Cardiac ventricle fibroblast (primary cell): ENCODE data around the gene GPR25. TPM values are rescaled to one million over a fixed set of nuclear protein-coding genes. Genes with fewer than 3 reads are reported as not detected.

ENCODE experiments used
- total RNA-seq: library from RNA; depleted of rRNA; stranded (reverse); fragments of >200 nt; gene quantifications from 2 replicates; pipeline ENCODE4 v1.2.3, GENCODE V29; 2015

Gene GPR25, protein sequence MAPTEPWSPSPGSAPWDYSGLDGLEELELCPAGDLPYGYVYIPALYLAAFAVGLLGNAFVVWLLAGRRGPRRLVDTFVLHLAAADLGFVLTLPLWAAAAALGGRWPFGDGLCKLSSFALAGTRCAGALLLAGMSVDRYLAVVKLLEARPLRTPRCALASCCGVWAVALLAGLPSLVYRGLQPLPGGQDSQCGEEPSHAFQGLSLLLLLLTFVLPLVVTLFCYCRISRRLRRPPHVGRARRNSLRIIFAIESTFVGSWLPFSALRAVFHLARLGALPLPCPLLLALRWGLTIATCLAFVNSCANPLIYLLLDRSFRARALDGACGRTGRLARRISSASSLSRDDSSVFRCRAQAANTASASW
- total RNA-seq = not detected in 2 replicates

DNA sequence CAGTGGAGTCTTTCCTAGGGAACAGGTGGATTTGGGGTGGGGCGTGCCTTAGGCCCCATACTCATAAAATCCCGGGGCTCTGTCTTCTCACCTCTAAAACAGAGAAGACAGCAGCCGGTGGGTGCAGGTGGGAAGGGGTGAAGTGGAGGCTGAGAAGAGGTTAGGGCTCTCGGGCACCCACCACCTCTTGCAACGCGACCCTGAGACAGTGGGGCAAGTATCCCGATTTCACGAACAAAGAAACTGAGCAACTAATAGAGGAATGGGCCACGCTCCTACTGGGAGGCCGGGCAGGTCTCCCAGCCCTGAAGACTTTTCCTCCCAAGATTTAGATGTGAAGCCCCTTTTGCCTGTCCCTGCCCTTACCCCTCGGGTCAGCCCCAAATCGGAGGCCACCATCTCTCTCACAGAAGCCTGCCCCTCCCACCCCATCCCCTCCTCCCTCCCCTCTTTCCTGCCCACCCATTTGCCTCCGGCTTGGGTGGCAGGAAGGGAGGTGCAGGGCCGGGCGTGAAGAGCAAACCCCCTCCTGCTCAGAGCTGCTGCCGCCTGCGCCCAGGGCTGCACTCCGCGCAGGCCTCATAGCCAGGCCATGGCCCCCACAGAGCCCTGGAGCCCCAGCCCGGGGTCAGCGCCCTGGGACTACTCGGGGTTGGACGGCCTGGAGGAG, at the start of gene GPR25:
TSS of gene GPR25 (plus strand) at position 536 of the 670 bp plus-strand sequence. CDS start at position 593, 57 bp downstream.

DNA sequence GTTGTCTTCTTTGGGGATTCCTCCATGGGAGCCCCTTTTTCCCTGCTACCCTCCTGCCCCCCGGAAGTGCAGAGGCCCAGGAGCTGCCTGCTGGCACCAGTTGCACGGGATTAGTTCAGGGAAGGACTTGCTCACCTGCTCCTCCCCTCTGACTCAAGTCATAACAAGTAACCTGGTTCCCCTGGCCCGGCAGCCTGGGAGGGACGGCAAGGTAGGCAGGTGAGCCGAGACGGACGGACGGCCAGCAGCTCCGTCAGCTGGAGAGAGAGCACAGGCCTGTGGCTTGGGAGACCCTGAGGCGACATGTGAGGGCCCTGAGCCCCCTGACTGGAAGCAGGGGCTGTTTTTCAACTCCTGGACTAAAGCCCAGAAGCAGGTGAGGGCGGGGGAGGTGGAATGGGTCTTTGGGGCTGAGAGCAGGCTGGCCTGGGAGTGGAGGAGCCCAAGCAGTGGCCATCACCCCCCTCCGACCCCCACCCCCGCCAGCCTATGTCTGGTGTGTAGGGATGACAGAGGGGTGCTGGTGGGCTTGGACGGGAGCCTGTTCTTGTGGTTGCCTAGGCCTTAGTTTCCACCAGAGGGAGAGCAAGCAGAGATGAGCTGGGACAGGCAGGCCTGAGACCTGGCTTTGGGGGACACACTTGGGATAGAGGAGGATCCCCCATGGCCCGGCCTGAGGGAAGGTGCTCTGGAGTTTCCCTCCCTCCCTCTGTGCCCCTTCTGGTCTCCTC, 22.1 kb downstream of the GPR25 start, which contains the start of gene INAVA:
TSS of gene INAVA (plus strand) at position 189 of the 731 bp plus-strand sequence. CDS start 3,501 bp downstream, outside the sequence.

Other genes with a start within 250 kb of the GPR25 start
- gene DDX59, start 203.1 kb upstream of the GPR25 start, total RNA-seq = 14.2 and 15.4 TPM in 2 replicates
- gene CAMSAP2, start 134.1 kb upstream of the GPR25 start, total RNA-seq = 21.0 and 21.3 TPM in 2 replicates
- not detected in 2 replicates for gene INAVA, start 21.9 kb downstream of the GPR25 start, total RNA-seq
- gene KIF21B, start 150.7 kb downstream of the GPR25 start, total RNA-seq = 0.29 and 0.31 TPM in 2 replicates
- not detected in 2 replicates for gene CACNA1S, start 239.4 kb downstream of the GPR25 start, total RNA-seq